HG03095 (cell line): ENCODE results near the gene UBE2Q1.
"Not testable (repeated sequence)": the region's sequence is repeated elsewhere in the genome, so short reads cannot be mapped to it uniquely, and the experiment has no call there.

Experiments
- ATAC-seq: cut with Tn5 transposase; IDR thresholded peaks from one replicate; pipeline ENCODE4 v1.9.1; 2021; ENCODE audit warnings: moderate library complexity; ENCODE audit not compliant: unreplicated experiment

The UBE2Q1 gene

DNA sequence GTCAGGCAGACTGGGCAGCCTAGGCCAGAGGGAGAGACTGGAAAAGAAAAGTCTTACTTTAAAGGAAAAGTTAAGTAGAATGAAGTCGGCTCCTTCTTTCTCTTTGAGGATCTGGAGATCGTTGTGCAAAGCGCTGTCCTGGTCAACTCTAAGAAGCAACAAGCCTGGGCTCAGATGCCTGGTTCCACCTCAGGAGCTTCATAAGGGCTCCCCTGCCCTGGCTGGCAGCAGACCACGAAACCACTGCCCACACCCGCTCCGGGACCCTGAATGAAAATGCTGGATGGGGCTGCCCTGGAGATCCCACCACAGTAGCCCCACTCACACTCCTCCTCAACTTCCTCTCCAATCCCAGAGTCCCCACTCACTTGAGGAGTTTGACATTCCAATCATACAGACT is 6.4 kb downstream of the UBE2Q1 start:
- no peak for ATAC-seq

DNA sequence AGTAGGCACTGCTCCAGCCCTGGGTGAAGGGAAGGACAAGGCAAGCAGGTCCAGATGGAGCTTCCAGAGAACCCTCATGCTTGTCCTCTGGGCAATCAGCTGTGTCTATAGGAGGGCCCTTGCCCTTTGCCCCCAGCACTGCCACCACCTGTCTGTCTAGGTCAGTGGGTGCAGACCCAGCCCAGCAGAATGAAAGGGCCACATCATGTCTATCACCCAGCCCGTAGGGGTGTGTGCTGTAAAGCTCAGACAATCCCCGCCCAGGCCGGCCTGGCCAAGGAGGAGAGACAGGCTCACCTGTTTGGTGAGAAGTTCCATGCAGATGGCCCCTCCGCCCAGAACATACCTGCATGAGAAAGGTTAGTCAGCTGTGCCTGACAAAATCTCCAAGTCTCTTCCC is 7.0 kb downstream of the UBE2Q1 start:
- ATAC-seq: no peak

- ATAC-seq: no peak
Observed at GRCh38 chr1:154550657-154551056, 7.8 kb downstream of the UBE2Q1 start.

- no peak for ATAC-seq
Observed at GRCh38 chr1:154550070-154550469, 8.4 kb downstream of the UBE2Q1 start.

DNA sequence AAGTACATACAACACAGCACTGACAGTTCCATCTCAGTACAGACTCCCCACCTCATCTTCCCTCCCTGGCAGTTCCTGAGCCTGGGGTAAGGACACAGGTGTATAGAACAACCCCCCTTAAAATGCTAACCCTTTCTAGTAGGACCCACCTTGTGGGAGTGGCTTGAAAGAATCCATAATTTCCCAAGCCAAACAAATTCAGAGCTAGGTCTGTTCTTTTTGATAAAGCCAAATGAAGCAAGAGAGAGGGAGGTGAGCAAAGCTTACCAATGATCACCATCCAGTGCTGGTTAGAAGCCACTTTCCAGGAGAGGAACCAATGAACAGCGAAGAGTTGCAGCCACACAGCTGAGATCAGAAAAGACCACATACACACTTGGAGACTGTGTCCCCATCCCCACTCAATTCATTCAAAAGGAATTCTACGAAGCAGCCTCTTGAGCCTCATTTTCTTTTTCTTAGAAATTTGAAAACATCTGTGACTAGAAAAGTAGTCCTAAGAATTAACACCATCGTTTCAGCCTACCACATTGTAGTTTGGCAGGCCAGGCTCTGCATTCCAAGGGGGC is 9.2 kb downstream of the UBE2Q1 start:
- ATAC-seq: no peak

GRCh38 chr1:154548028-154548427 is 10.4 kb downstream of the UBE2Q1 start:
- ATAC-seq: no peak

DNA sequence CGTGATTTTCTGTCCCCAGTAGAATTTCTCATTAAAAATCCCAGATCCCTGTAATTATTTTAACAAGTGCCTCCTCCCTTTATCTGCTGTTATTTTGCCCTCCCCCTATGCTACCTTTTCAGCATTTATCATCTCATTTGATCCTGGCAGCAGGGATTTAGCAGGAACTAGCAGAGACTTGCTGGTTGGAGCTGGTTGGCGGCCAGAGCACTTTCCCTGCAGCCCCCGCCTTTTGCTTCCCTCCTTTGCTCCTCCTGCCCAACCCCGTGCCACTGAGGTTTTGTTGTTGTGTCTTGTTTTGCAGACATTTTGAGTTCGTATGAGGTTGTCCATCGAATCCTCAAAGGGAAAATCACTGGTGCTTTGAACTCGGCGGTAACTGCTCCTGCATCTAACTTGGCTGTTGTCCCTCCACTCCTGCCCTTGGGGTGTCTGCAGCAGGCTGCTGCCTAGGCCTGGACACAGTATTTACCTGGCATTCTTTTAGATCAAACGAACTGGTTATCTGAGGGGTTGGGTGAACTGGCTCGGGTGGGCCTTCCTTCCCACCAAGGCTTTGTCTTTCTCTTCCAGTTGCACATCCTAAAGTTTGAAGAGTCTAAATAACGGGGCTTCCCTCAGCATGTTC is 11.2 kb downstream of the UBE2Q1 start:
- ATAC-seq: no peak

- ATAC-seq: no peak
Observed at GRCh38 chr1:154546264-154547063, 12.0 kb downstream of the UBE2Q1 start.

- no peak for ATAC-seq
Observed at GRCh38 chr1:154541231-154541630, 17.2 kb downstream of the UBE2Q1 start.

GRCh38 chr1:154539486-154540483 is 18.7 kb downstream of the UBE2Q1 start:
- ATAC-seq: no peak

DNA sequence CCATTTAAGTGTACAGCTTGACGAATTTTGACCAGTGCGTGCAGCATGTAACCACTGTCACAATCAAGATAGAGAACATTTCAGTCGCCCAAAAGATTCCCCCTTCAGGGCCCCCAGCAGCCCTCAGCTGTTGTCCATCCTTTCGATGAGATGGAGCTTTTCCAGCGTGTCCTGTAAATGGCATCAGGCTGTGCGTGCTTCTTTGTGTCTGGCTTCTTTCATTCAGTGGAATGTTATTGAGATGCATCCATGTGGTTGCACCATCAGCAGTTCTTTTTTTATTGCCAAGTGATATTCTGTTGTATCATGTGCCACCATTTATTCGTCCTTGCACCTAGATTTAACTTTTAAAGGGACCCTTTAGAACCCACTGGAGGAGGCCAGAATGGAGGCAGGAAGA is 21.9 kb downstream of the UBE2Q1 start:
- no peak for ATAC-seq

DNA sequence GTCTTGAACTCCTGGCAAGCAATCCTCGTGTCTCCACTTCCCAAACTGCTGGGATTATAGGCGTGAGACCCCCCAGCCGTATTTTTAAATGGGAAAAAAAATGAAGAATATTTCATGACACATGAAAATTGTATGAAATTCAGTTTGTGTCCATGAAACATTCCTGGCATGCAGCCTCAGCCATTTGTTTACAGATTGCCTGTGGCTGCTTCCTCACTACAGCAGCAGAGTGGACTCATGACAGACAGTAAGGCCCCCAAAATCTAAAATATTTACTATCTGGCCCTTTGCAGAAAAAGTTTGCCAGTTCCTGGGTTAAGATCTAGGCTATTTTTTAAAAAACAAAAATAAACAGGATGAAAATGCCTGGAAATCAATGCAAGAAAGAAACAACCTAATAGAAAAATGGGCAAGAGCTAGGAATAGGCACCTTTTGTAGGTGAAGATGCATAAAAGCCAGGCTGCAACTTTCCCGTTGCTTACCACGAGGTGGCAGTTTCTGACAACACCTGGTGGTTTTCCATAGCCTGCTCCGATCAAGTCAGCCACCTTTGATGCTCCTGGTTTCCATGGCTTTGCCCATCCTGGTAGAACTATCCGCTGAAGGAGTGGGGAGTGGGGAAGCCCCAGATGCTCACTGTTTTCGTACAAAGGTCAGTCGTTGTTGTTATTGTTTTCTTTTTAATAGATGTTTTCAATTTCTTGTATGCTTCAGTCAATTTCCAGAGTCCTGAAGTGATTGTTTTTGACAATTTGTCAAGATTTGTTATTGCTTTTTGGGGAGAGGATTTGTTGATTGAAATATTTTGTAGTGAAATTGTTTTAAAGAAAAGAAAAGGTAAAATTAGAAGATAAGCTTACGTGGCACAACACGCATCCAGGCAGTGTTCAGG is 24.3 kb downstream of the UBE2Q1 start:
- no peak for ATAC-seq

DNA sequence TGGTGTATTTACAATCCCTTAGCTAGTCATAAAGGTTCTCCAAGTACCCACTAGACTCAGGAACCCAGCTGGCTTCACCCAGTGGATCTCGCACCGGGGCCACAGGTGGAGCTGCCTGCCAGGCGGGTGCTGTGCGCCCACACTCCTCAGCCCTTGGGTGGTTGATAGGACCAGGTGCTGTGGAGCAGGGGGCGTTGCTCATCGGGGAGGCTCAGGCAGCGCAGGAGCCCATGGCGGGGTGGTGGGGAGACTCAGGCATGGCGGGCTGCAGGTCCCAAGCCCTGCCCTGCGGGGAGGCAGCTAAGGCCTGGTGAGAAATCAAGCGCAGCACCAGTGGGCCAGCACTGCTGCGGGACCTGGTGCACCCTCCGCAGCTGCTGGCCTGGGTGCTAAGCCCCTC is 26.5 kb downstream of the UBE2Q1 start:
- not testable (repeated sequence) for ATAC-seq

DNA sequence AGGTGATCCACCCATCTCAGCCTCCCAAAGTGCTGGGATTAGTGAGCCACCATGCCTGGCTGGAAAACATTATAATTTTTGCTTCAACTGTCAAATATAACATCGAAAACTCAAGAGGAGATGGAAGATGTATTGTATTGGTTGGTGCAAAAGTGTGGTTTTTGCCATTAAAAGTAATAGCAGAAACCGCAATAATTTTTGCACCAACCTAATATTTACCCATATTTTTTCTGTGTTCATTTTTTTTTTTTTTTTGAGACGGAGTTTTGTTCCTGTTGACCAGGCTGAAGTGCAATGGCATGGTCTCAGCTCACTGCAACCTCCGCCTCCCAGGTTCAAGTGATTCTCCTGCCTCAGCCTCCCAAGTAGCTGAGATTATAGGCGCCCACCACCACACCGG is 29.2 kb downstream of the UBE2Q1 start:
- ATAC-seq: no peak

DNA sequence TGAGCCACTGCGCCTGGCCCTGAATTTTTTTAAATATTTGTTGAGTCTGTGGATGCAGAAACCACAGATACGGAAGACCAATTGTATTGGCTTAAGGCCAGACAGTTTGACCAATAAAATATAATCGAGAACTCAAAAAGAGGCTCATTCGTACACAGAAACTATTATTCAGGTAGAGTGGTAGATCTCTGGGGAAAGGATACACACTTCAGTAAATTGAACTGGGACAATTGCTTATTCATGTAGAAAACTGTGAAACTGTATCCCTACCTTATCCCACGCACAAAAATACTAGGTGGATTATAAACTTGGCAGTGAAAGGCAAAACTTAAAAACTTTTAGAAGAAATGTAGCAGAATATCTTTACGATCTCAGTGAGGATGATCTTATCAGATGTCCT is 31.3 kb downstream of the UBE2Q1 start:
- ATAC-seq: no peak

DNA sequence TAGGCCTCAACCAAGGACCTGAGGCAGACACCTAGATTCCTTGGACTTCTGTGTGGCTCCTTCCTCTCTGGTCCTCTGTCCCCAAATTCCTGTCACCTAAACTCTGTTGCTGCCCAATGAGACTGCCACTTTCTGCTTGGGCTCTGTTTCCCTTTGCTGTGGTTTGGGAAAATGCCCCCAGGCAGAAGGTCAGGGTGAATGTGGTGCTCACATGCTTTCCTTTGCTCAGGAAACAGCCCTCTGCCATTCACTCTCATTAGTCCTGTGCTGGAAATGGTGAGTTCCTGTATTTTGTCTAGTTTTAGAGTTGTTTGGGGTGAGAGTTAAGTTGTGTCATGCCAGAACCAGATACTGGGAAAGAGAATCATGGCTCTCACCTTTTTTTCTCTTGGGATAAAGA is 33.6 kb downstream of the UBE2Q1 start:
- no peak for ATAC-seq

DNA sequence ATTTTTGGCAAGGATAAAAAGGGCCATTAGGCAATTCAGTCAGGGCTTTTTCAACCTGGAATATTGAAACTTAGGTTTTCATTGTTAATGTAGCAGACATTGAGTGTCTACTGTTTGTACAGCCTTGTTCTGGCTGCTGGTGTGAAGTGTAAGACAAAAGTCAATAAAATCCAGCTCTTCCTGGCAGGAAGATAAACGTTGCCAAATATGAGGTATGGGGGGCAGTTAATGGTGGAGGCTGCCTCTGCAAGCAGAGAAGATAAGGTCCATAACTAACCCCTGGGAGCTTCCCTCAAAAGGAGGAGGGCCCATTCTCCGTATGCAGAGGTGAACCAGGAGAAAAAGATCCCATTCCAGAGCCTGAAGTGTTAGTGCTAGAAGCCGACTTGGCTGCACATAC is 36.8 kb downstream of the UBE2Q1 start:
- no peak for ATAC-seq

DNA sequence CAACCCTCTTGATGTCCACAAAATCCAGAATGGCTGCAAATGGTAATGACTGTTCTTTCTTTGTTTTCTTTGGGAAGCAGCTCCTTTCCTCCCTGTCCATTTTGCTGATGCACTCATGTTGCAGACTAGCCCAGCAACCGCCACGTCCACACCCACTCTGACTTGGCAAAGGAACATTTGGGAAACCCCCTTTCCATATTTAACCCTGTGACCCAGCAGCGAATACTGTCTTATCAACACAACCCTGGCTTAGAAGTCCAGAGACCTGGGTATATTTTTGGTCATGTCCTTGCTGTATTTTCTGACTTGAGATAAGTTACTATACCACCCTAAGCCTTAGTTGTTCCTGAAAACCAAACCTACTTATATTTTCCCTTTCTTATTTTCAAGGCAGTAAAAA is 38.1 kb downstream of the UBE2Q1 start:
- no peak for ATAC-seq

GRCh38 chr1:154519591-154519991 is 38.9 kb downstream of the UBE2Q1 start:
- ATAC-seq: no peak

GRCh38 chr1:154517661-154518060 is 40.8 kb downstream of the UBE2Q1 start:
- ATAC-seq: no peak
